OCI-LY7 (cell line): Measurements from ENCODE around the gene TLE4.

Source experiments
- EZH2phosphoT487 ChIP-seq: fragments of 200-600 bp; sonication (generic); IDR thresholded peaks from 2 replicates; pipeline ENCODE4 v1.6.1; 2018; ENCODE audit warnings: low read depth, borderline replicate concordance, mild to moderate bottlenecking, mixed run types, antibody characterized with exemption, low read length, moderate library complexity, mixed read lengths
- TF ChIP-seq, protein P1 (sequence below): fragments of 200-600 bp; sonication (generic); conservative IDR thresholded peaks from 2 replicates; pipeline ENCODE4 v1.5.1; 2014; ENCODE audit warnings: mild to moderate bottlenecking, antibody characterized with exemption, low read length, moderate library complexity, mixed read lengths

- TF ChIP-seq, protein P1, sequence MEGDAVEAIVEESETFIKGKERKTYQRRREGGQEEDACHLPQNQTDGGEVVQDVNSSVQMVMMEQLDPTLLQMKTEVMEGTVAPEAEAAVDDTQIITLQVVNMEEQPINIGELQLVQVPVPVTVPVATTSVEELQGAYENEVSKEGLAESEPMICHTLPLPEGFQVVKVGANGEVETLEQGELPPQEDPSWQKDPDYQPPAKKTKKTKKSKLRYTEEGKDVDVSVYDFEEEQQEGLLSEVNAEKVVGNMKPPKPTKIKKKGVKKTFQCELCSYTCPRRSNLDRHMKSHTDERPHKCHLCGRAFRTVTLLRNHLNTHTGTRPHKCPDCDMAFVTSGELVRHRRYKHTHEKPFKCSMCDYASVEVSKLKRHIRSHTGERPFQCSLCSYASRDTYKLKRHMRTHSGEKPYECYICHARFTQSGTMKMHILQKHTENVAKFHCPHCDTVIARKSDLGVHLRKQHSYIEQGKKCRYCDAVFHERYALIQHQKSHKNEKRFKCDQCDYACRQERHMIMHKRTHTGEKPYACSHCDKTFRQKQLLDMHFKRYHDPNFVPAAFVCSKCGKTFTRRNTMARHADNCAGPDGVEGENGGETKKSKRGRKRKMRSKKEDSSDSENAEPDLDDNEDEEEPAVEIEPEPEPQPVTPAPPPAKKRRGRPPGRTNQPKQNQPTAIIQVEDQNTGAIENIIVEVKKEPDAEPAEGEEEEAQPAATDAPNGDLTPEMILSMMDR, result no peak
- no peak for TF ChIP-seq EZH2phosphoT487
These were observed 109.8 kb downstream of the TLE4 start for GRCh38 chr9:79681576-79681975.
